HuH-7.5 (cell line): ENCODE measurements around the gene HECA.
A peak's percentile ranks its signal among the peaks of the same experiment; 100 is the strongest.
"Not testable (repeated sequence)": the region's sequence is repeated elsewhere in the genome, so short reads cannot be mapped to it uniquely, and the experiment has no call there.

Experiments
- DNase-seq: peaks from one replicate; pipeline ENCODE4 v3.0.0; 2011; ENCODE audit warnings: low spot score

Gene HECA

DNA sequence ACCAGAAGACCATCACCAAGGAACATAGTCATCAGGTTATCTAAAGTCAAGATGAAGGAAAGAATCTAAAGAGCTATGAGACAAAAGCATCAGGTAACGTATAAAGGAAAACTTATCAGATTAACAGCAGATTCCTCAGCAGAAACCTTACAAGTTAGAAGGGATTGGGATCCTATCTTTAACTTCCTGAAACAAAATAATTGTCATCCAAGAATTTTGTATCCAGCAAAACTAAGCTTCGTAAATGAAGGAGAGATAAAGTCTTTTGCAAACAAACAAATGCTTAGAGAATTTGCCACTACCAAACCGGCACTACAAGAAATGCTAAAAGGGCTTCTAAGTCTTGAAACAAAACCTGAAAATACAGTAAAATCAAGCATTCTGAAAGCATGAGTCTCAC lies 71.0 kb downstream of the HECA start:
- no peak for DNase-seq

DNA sequence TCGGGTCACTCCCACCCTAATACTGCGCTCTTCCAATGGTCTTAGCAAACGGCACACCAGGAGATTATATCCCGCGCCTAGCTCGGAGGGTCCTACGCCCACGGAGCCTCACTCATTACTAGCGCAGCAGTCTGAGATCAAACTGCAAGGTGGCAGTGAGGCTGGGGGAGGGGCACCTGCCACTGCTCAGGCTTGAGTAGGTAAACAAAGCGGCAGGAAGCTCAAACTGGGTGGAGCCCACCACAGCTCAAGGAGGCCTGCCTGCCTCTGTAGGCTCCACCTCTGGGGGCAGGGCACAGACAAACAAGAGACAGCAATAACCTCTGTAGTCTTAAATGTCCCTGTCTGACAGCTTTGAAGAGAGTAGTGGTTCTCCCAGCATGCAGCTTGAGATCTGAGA lies 75.9 kb downstream of the HECA start:
- not testable (repeated sequence) for DNase-seq

DNA sequence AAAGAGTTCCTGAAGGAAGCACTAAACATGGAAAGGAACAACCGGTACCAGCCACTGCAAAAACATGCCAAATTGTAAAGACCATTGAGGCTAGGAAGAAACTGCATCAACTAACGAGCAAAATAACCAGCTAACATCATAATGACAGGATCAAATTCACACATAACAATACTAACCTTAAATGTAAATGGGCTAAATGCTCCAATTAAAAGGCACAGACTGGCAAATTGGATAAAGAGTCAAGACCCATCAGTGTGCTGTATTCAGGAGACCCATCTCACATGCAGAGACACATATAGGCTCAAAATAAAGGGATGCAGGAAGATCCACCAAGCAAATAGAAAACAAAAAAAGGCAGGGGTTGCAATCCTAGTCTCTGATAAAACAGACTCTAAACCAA lies 77.6 kb downstream of the HECA start:
- not testable (repeated sequence) for DNase-seq

DNA sequence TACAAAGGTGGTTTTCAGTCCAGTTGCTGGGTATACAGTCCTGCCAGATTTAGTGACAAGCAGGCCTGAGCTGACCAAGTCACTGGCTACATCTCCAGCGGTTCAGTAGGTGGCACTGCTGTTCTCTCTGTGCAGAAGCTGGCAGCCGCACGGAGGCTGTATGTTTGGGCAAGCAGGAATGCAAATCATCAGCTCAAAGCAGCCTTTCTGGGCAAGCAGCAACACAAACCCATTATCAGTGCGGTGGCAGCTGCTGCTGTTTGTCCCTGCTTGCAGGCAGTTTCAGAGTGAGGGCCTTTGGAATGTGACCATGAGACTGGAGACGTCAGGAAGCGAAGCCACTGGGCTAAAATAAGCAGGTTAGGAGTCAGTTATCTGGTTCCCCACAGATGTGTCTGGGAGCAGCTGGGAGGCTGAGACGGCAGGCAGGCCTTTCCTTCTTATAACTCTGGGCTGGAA lies 84.4 kb downstream of the HECA start:
- DNase-seq: peak; percentile 66

DNA sequence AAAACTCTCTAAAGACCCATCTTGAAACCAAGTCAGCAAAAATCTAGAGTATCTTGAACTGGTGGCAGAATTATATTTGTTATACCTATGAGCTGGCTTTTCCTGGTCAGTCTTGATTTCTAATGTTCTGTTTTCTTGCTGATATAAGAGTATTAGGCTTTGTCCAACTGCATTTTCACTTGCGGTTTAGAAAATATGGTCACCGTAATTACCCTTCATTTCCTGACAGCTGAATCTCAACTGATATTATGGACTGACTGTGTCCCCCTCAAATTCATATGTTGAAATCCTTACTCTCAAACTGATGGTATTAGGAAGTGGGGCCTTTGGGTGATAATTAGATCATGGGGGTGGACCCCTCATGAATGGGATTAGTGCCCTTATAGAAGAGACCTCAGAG lies 84.9 kb downstream of the HECA start:
- no peak for DNase-seq

DNA sequence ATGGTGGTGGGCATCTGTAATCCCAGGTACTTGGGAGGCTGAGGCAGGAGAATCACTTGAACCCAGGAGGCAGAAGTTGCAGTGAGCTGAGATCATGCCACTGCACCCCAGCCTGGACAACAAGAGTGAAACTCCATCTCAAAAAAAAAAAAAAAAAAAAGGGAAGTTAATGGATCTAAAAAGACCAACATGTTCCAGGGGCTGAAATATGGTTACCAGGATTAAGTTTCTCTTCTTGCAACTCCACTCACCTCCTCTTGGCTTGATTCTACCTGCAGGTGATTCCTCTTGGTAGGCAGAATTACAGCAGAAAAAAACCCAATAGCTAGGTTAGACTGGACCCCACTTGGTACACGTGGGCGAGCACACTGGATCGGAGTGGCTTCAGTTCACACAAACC lies 93.5 kb downstream of the HECA start:
- DNase-seq: not testable (repeated sequence)
